Activated naive CD4-positive, alpha-beta T cell (primary cell): ENCODE results near the gene NR1H3.
A peak's percentile ranks its signal among the peaks of the same experiment; 100 is the strongest.
"Not testable (repeated sequence)": the region's sequence is repeated elsewhere in the genome, so short reads cannot be mapped to it uniquely, and the experiment has no call there.

Experiments used
- DNase-seq, 4 experiments: peaks; one replicate each; lab custom pipeline; 2025; lab: John Stamatoyannopoulos, UW

The NR1H3 gene

GRCh38 chr11:47257517-47258316 is at the start of gene NR1H3:
NR1H3 (plus strand) TSS chr11:47257996; CDS start chr11:47259217, 1,221 bp downstream.
- DNase-seq: no peak

DNA sequence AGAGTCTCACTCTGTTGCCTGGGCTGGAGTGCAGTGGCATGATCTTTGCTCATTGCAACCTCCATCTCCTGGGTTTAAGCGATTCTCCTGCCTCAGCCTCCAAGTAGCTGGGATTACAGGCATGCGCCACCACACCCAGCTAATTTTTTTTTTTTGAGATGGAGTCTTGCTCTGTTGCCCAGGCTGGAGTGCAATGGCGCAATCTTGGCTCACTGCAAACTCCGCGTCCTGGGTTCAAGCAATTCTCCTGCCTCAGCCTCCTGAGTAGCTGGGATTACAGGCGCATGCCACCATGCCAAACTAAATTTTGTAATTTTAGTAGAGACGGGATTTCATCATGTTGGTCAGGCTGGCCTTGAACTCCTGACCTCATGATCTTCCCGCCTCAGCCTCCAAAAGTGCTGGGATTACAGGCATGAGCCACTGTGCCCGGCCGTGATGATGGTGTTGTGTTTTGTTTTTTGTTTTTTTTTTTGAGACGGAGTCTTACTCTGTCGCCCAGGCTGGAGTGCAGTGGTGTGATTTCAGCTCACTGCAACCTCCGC is 49.7 kb upstream of the NR1H3 start:
- not testable (repeated sequence) for DNase-seq

DNA sequence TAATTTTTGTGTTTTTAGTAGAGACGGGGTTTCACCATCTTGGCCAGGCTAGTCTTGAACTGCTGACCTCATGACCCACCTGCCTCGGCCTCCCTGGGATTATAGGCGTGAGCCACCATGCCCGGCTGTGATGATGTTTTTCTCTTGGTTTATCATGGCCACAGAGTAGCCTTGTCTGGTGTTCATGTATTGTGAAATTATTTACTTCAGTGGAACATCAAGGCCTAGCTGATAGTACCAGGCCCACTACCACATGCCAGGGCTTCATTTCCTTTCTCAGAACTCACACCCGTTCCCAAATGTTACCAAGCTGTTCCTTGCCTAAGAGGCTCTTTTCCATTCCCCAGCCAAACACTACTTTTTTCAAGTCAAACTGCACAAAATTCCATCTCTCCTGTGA is 49.2 kb upstream of the NR1H3 start:
- DNase-seq: no peak

- no peak for DNase-seq
These were observed 44.9 kb upstream of the NR1H3 start for GRCh38 chr11:47212938-47213337.

GRCh38 chr11:47213950-47214565 is 43.7 kb upstream of the NR1H3 start:
- peak; percentile 47 to 69 (median 56) for DNase-seq

- DNase-seq: no peak
These were observed 42.4 kb upstream of the NR1H3 start for GRCh38 chr11:47215366-47215910.

DNA sequence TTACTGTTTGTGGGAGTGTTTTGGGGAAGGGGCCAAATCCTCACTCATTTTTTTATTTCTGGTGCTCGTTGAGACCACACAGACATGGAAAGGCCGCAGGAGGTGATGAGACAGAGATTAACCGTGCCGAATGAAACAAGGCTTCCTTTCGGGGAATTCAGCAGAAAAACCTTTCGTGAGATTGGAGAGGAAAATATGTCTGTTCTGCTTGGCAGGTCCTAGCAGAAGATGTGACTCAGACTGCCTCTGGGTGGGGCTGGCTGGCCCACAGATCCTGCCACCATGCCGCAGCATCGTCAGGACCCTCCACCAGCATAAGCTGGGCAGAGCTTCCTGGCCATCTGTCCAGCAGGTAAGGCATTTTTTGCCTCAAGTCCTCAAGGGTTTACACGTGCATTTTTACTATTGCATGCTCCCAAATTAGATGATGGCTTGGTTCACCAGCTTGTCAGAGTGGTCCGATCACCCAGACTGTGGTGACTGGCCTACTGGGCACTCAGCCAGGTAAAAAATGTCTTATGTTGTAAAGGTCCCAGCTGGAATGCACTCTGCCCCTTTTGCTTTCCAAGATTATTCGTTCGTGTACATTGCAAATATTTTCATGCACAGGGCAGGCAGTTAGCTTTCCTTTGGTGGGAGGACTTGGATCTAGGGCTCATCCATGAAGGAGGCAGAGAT is 41.5 kb upstream of the NR1H3 start:
- peak in 2 of 4 experiments; percentile 12 to 22 for DNase-seq

GRCh38 chr11:47220401-47220821 is 37.4 kb upstream of the NR1H3 start:
- DNase-seq: no peak

- no peak for DNase-seq
These were observed 35.1 kb upstream of the NR1H3 start for GRCh38 chr11:47222696-47223095.

DNA sequence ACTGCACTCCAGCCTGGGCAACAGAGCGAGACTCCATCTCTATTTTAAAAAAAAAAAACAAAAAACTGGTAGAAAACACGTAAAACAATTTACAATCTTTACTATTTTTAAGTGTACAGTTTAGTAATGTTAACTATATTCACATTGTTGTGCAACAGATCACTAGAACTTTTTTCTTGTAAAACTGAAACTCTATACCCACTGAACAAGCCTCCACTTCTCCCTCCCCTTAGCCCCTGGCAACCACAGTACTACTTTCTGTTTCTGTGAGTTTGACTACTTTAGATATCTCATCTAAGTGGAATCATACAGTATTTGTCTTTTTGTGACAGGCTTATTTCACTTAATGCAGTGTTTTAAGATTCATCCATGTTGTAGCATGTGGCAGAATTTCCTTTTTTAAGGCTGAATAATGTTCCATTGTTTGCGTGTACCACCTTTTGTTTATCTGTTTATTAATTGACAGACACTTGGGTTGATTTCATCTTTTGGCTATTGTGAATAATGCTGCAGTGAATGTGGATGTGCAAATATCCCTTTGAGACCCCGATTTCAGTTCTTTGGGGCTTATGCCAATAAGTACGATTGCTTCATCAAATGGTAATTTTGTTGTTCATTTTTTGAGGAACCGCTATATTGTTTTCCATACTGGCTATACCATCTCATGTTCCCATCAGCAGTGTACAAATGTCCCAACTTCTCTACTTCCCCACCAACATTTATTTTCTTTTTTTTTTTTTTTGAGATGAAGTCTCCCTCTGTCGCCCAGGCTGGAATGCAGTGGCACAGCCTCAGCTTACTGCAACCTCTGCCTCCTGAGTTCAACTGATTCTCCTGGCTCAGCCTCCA is 32.0 kb upstream of the NR1H3 start:
- DNase-seq: no peak

DNA sequence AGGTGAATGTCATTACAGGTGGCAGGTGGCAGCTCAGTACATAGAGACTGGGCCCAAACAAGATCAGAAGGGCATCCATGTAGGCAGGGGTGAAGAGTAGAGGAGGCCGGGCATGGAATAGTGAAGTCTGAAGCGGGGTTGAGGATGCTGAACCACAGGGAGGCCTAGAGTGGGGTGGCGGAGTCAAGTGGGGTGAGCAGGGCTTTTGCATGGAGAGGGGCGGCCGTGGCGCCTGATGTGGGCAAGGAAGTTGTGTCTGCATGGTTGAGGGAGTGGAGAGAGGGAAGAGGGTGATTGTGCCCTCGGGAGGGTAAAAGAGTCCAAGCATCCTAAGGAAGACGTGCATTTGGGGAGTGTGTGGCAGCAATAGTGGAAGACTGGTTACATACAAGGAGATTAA is 28.6 kb upstream of the NR1H3 start:
- DNase-seq: no peak

DNA sequence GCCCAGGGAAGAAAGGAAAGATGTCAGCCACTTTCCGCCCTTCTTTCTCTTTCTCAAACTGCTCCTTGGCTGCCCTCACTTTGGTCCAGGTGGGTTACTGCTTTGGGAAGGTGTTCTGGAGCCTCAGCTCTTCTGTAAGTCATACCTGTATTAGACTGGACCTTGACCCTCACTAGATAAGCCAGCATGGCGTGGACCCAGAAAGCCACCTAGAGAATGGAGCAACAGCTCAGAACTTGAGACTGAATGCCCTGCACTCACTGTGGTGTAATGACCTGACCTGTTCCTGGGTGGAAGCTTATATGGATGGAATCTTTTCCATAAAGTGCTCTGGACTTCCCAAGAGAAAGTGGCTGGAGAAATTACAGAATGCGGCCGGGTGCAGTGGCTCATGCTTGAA is 24.7 kb upstream of the NR1H3 start:
- no peak for DNase-seq

DNA sequence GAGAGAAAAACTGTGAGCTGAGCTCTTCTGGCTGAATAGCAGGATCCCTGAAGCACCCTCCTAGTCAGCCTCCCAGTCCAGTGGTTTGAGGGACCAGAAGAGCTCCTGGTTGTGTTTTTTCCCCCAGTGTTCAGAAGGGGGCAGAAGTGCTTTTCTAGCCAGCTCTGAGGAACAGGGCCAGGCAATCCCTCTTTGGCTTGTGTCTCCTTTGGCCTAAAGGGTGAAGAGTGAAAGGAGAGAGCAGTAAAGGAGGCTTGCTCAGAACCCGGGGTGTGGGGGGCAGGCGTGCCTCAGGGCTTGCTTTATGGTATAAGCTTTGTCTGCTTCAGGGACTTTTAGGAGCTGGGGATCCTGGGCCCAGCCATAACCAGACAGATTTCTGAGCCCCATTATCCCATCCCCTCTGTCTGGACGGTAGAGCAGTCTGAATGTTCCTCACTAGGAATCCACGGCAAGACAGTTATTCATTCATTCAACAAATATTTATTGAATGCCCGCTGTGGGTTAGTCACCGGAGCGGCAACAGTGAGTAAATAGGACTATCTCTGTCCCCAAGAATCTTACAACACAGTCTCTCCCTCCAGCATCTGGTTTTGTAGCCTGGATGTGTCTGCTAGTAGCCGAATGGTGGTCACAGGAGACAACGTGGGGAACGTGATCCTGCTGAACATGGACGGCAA is 23.7 kb upstream of the NR1H3 start:
- DNase-seq: no peak

GRCh38 chr11:47234669-47235100 is 23.1 kb upstream of the NR1H3 start:
- peak in 2 of 4 experiments; percentile 9 to 17 for DNase-seq

DNA sequence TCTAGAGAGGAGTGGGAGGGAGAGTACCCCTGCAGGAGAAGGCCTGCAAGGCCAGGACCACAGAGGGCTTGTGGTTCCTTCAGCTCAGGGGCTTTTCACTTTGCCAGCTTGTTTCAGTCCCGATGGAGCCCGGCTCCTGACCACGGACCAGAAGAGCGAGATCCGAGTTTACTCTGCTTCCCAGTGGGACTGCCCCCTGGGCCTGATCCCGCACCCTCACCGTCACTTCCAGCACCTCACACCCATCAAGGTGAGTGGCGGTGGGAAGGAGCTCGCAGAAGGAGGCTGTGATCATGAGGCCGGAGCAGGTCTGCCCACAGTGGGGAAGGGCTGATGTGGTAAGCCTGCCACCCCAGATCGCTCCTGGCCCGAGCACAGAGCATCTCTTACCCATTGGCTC is 22.6 kb upstream of the NR1H3 start:
- DNase-seq: no peak

DNA sequence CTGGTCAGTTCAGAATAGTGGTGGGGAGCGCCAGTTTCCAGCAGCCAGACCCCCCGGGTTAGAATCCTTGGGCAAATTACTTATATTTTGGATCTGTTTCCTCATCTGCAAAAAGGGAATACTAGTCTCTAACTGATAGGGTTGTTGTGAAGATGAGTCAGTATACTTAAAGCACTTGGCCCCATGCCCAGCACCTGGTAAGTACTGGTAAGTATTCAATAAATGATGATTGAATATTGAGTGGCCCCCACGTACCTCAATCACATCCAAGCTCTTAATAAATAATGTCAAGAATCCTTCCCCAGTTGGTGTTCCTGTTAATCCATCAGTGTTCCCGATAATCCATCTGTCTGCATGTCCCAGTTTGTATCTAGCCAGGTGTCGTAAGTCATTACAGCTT is 21.3 kb upstream of the NR1H3 start:
- no peak for DNase-seq

DNA sequence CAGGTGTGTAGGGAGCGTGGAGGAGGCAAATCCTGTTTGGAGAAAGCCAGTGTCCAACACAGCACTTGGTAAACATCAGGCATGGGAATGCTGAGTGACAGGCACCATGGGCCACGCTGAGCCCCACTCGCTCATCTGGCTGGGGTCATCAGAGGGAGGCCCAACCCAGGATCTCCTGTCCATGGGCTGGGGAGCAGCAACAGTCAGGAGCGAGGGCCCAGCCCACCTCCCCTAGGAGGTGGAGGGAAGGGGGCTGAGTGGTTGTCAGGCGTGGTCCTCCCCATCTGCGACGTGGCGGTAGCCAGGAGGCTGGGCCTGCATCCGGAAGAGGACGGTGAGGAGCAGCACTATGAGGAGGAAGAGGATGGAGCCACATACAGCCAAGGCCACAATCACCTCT is 17.9 kb upstream of the NR1H3 start:
- DNase-seq: no peak

DNA sequence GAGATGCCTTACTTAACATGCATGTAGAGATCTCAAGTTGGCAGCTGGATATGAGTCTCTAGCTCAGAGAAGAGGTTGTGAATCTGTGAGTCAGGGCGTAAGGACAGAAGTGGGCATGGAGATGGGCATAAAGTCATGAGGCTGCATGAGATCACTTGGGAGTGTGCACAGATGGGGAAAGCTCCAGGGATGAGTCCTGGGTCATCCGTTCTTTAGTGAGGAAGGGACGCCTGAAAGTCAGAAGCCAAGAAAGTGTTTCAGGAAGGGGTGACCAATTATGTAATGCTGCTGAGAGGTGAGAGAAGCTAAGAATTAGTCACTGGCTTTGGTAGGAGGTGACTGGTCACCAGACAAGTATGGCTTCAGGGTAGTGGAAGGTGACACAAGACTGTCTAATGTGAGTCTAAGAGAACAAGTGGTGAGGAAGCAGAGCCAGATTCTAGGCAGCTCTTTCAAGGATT is 15.9 kb upstream of the NR1H3 start:
- no peak for DNase-seq

GRCh38 chr11:47242596-47243192 is 15.1 kb upstream of the NR1H3 start:
- DNase-seq: no peak

- DNase-seq: no peak
These were observed 14.3 kb upstream of the NR1H3 start for GRCh38 chr11:47243454-47243853.
